Endothelial cell (in vitro differentiated cells): Measurements from ENCODE around the gene ZBTB12. TPM values are rescaled to one million over a fixed set of nuclear protein-coding genes. Genes with fewer than 3 reads are reported as not detected.

ENCODE experiments used
- DNase-seq: peaks from one replicate; pipeline ENCODE4 v3.0.0; 2021; ENCODE audit warnings: low spot score
- H3K27ac Mint-ChIP-seq: one replicate; pipeline ENCODE4 v1.8.0; 2021; ENCODE audit warnings: mixed read lengths, inconsistent platforms; ENCODE audit not compliant: unreplicated experiment
- H3K27me3 Mint-ChIP-seq: one replicate; pipeline ENCODE4 v1.8.0; 2021; ENCODE audit warnings: mild to moderate bottlenecking, moderate library complexity, mixed read lengths, inconsistent platforms; ENCODE audit not compliant: unreplicated experiment
- H3K36me3 Mint-ChIP-seq: one replicate; pipeline ENCODE4 v1.8.0; 2021; ENCODE audit warnings: mild to moderate bottlenecking, low read depth, mixed read lengths, inconsistent platforms; ENCODE audit not compliant: unreplicated experiment
- H3K4me1 Mint-ChIP-seq: one replicate; pipeline ENCODE4 v1.8.0; 2021; ENCODE audit warnings: mild to moderate bottlenecking, mixed read lengths, inconsistent platforms; ENCODE audit not compliant: unreplicated experiment
- H3K4me3 Mint-ChIP-seq: one replicate; pipeline ENCODE4 v1.8.0; 2021; ENCODE audit warnings: mild to moderate bottlenecking, mixed read lengths, inconsistent platforms; ENCODE audit not compliant: unreplicated experiment
- H3K9me3 Mint-ChIP-seq: one replicate; pipeline ENCODE4 v1.8.0; 2021; ENCODE audit warnings: mixed read lengths, inconsistent platforms; ENCODE audit not compliant: unreplicated experiment
- total RNA-seq: library from RNA; stranded (reverse); fragmentation: NEBNext Ultra II Directional; extraction: Animal tissue kit (Norgen Biotek cat#: 25700); gene quantifications from one replicate; pipeline ENCODE4 v1.2.1, GENCODE V29; 2021; ENCODE audit not compliant: unreplicated experiment
- TF ChIP-seq, protein P1 (sequence below): fragments of 200-600 bp; sonication (generic); IDR thresholded peaks from one replicate; pipeline ENCODE4 v1.5.0; 2021; ENCODE audit warnings: antibody characterized with exemption; ENCODE audit not compliant: unreplicated experiment

Gene ZBTB12
- total RNA-seq, 1 donor from 2014 or later, result 9.0 TPM

DNA sequence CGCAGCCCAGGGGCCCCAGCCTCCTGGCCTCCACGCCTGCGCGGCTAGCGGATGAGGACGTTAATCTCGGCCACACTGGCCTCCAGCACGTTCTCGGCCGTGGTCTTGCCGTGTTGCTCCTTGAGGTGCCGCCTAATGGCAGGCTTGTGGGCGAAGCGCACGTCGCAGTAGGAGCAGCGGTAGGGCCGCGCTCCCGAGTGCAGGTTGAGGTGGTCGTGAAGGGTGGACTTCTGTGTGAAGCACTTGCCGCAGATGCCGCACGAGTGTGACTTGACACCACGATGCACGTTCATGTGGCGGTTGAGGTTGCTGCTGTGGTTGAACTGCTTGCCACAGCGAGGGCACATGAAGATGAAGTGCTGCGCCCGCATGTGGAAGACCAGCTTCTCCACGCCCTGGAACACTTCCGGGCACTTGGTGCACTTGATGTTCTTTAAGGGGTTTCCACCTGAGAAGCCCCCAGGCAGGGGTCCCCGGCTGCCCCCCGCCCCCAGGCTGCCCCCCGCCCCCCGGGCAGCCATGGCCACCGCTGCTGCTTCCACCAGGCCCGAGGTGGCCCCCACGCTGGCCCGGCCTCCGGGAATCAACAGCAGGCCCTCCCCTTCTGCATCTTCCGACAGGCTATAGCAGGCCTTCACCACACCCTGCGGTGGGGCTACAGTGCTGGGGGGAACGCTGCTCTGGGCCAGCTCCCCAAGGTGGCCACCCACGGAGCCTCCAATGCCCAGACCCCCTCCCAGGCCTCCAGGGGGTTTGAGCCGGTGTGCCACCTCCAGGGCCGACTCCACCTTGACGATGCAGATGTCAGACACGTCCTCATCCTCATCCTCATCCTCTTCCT lies 1.8 kb downstream of the ZBTB12 start:
- H3K4me3 Mint-ChIP-seq, result no peak overlapping the region

DNA sequence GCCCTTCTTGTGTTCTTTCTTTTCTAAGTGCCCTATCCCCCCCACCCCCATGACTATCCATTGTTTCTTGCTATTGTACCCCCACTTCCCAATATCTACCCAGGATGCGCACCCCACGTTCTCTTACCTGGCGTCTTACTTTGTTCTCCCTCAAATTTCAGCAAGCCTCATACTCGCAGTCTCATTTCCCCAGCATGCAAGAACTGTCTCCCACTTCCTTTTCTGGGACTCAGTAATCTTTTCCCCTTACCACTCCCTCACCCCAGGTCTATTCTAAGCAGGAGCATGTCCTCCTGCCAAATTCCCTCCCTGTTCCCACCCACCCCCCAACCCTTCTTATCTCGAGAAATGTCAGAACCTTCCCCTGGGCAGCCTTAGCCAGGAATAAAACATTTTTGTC lies 2.7 kb downstream of the ZBTB12 start:
- Mint-ChIP-seq H3K4me3 (peak overlapping the region; percentile 74), H3K4me1 (peaks cover 15% of the 10 kb centered on the region), H3K9me3 (no peaks in the 10 kb centered on the region), H3K27me3 (peaks cover 8% of the 10 kb centered on the region), H3K36me3 (peaks cover 4% of the 10 kb centered on the region), H3K27ac (no peak overlapping the region)
- DNase-seq, result no peak
- TF ChIP-seq, protein P1, sequence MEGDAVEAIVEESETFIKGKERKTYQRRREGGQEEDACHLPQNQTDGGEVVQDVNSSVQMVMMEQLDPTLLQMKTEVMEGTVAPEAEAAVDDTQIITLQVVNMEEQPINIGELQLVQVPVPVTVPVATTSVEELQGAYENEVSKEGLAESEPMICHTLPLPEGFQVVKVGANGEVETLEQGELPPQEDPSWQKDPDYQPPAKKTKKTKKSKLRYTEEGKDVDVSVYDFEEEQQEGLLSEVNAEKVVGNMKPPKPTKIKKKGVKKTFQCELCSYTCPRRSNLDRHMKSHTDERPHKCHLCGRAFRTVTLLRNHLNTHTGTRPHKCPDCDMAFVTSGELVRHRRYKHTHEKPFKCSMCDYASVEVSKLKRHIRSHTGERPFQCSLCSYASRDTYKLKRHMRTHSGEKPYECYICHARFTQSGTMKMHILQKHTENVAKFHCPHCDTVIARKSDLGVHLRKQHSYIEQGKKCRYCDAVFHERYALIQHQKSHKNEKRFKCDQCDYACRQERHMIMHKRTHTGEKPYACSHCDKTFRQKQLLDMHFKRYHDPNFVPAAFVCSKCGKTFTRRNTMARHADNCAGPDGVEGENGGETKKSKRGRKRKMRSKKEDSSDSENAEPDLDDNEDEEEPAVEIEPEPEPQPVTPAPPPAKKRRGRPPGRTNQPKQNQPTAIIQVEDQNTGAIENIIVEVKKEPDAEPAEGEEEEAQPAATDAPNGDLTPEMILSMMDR, result no peak

More for the DNA sequence above, 1.8 kb downstream of the ZBTB12 start:
- DNase-seq, result no peak
- Mint-ChIP-seq H3K9me3 (no peaks in the 10 kb centered on the region), H3K27me3 (peaks cover 8% of the 10 kb centered on the region), H3K36me3 (peaks cover 4% of the 10 kb centered on the region), H3K4me1 (peaks cover 15% of the 10 kb centered on the region), H3K27ac (no peak overlapping the region)
- TF ChIP-seq, protein P1, result no peak

DNA sequence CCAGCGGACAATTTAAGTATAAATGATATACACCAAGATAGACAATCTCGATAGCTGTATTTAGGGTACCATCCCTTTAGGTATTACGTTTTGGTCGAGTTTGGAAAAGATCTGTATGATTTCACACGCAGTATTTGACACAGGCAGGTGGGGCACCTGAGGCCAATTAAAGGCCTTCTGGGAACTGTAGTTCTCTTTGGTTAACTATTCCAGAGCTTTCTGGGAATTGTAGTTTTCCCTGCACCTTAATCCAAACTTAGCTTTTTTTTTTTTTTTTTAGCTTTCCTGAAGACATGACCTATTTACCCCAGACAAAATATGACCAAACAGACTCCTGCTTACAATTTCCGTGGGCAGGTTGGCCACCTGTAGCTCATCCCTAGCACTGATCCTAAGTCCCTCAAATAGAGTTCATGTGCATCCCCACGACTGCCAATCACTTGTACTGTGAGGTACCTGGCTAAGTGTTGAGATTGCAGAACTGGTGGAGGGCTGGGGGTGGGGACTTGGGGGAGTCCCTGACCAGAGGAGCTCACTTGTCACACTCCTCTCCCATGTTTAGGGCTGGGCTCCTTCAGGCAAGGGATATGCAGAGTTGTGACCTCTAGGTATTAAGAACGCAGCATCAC lies 3.4 kb downstream of the ZBTB12 start:
- Mint-ChIP-seq H3K36me3 (peaks cover 5% of the 10 kb centered on the region), H3K27me3 (peaks cover 8% of the 10 kb centered on the region), H3K4me1 (peaks cover 15% of the 10 kb centered on the region), H3K27ac (no peak overlapping the region), H3K4me3 (peak overlapping the region; percentile 96), H3K9me3 (no peaks in the 10 kb centered on the region)
- TF ChIP-seq, protein P1, result no peak
- no peak for DNase-seq

DNA sequence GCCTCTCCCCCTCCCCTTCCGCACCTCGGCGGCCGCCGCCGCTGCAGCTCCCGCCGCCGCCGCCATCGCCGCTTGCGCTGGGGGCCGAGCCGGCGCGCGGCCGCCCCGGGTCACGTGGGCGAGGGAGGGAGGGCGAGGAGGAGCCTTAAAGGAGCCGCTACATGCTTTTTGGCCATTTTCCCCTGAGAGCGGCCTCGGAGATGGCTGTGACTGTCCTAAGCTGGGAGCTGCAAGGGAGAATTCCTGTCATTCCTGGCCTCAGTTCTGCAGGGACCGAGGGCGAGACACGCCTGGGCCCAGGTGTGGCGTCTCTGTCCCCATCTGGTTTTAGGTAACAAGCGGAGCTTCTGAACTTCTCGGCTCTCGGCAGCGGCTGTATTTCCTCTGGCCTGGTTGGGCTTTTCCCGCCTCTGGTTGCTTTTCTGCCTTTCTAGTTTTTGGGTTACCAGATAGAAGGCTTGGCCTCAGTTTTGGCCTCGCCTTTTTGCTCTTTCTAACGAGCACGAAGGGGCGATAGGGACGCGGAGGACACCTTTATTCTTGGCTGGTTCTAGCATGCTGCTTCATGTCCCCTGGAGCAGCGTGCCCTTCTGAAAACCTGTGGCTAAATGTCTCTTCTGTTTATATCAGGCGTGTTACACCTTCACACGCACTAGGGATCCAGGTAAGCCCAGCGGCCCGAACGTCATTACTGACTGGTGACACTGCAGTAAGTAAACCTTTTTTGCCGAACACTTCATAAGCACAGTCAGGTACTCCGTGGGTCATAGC lies 4.1 kb downstream of the ZBTB12 start, which contains the start of gene EHMT2:
EHMT2 (minus strand) TSS at position 87 of the 771 bp plus-strand sequence; CDS start at position 66, 21 bp downstream.
- peak; percentile 80 for DNase-seq
- Mint-ChIP-seq H3K27me3 (peaks cover 5% of the 10 kb centered on the region), H3K4me3 (peak within 1 kb of the TSS; percentile 96), H3K27ac (peak within 1 kb of the TSS; percentile 27), H3K36me3 (peaks cover 8% of the 10 kb centered on the region), H3K9me3 (no peaks in the 10 kb centered on the region), H3K4me1 (peaks cover 12% of the 10 kb centered on the region)
- TF ChIP-seq, protein P1, result no peak
